Heart left ventricle (tissue), 16 donors: ENCODE results near the gene ETNK2. TPM values are rescaled to one million over a fixed set of nuclear protein-coding genes. Genes with fewer than 3 reads are reported as not detected.
A peak's percentile ranks its signal among the peaks of the same experiment; 100 is the strongest.

Experiments
- ATAC-seq, 4 donors: fragments of 200-7000 bp; cut with Tn5 transposase; one replicate each; pipeline ENCODE4 v1.9.1; 2020 to 2022; ENCODE audit warnings: moderate library complexity in 4 of 4, mild to moderate bottlenecking in 3 of 4, moderate number of reproducible peaks in 1 of 4
- DNase-seq, 5 donors: peaks; one replicate each; pipeline ENCODE4 v3.0.0-alpha.2; 2020
- H3K27ac ChIP-seq, 12 donors: fragments of 200-600 bp; sonication (generic) in 4 of 12; one replicate each; pipeline versions ENCODE4 v1.5.0 to v1.8.0; 2016 to 2022; ENCODE audit warnings: mild to moderate bottlenecking in 2 of 12
- H3K27me3 ChIP-seq, 9 donors: fragments of 200-600 bp; sonication (generic) in 2 of 9; one replicate each; pipeline versions ENCODE4 v1.5.1 to v1.8.0; 2016 to 2022; ENCODE audit warnings: mild to moderate bottlenecking in 3 of 9
- H3K36me3 ChIP-seq, 9 donors: fragments of 200-600 bp; sonication (generic) in 2 of 9; one replicate each; pipeline versions ENCODE4 v1.5.0 to v1.8.0; 2018 to 2022; ENCODE audit warnings: mild to moderate bottlenecking in 2 of 9
- H3K4me1 ChIP-seq, 12 donors: fragments of 200-600 bp; sonication (generic) in 4 of 12; one replicate each; pipeline versions ENCODE4 v1.5.0 to v1.8.0; 2016 to 2022; ENCODE audit warnings: mild to moderate bottlenecking in 3 of 12
- H3K4me3 ChIP-seq, 12 donors: fragments of 200-600 bp; sonication (generic) in 4 of 12; one replicate each; pipeline versions ENCODE4 v1.5.0 to v1.8.0; 2017 to 2022; ENCODE audit warnings: mild to moderate bottlenecking in 9 of 12, moderate library complexity in 4 of 12
- H3K9me3 ChIP-seq, 12 donors: fragments of 200-600 bp; sonication (generic) in 4 of 12; one replicate each; pipeline versions ENCODE4 v1.5.0 to v1.8.0; 2016 to 2022; ENCODE audit warnings: mild to moderate bottlenecking in 1 of 12
- CTCF ChIP-seq, 12 donors: fragments of 200-600 bp; sonication (generic) in 4 of 12; IDR thresholded peaks; one replicate each; pipeline versions ENCODE4 v1.5.0 to v1.8.0; 2018 to 2022; ENCODE audit warnings: antibody characterized with exemption in 12 of 12, mild to moderate bottlenecking in 5 of 12
- POLR2A ChIP-seq, 2 donors: fragments of 450-650 bp; IDR thresholded peaks; one replicate each; pipeline ENCODE4 v1.6.1; 2017; ENCODE audit warnings: antibody characterized with exemption in 2 of 2, mild to moderate bottlenecking in 2 of 2, moderate library complexity in 2 of 2
- WGBS, 4 donors: extraction: QIAGEN DNeasy Blood & Tissue Kit in 2 of 4; methylation state at CpG; one replicate each; pipeline versions ENCODE4 v1.1.5 to v1.1.7; 2013 to 2018; 5-methylcytosine and 5-hydroxymethylcytosine counted together
- intact Hi-C, 10 donors: fragments of 100-400 bp; cut with DNase I; formaldehyde crosslinking; loops; one replicate each; pipeline versions ENCODE4 v1.11.1 to v1.14.2; 2022
- long read RNA-seq, 3 donors: library from polyadenylated mRNA; unstranded; transcript quantifications; one replicate each; pipeline ENCODE4 v2.0.0, GENCODE V29; 2020 to 2021
- polyA plus RNA-seq, 2 donors: library from polyadenylated mRNA; stranded (reverse); fragments of 200-250 nt; gene quantifications; one replicate each; pipeline ENCODE4 v1.2.3, GENCODE V29; 2013
- total RNA-seq, 9 donors: library from RNA; depleted of rRNA in 2 of 9; stranded (reverse); fragments of >200 nt in 2 of 9; fragmentation: NEBNext Ultra II Directional in 3 of 9; extraction: Animal tissue kit (Norgen Biotek cat#: 25700) in 3 of 9; gene quantifications; one replicate each; pipeline versions ENCODE4 v1.1.0 to v1.2.4, GENCODE V29; 2016 to 2023
- donor health status: ischemic (EF 13 %, LVEDD 7.1; RV severe dilation, severe dysfunction).
- donor health status: healthy with polysubstance abuse.
- donor health status: DM: no; HTN: yes; CAD: no.
- donor health status: DM: no; HTN: no; CAD: no.
- donor health status: ischemic (EF 25% LVEDD 6.9; RV normal size, moderate dysfunction).
- donor health status: ischemic (EF 25% LVEDD 5.7; RV mildly dilated, moderate dysfunction).
- donor health status: healthy.
- donor health status: DM: yes; HTN: yes; CAD: no.
- donor health status: ischemic (EF 35%, LVEDD 5.7; RV mildly dilated, moderate dysfunction).
- donor health status: nonischemic (EF 11% LVEDD 7.7; RV severe dilation, severe dysfunction).
- donor health status: DM: yes; HTN: yes; CAD: no.
- donor health status: PGD.
- donor health status: ischemic (EF 29% LVEDD 5.4; RV normal size, mild dysfunction).
- donor health status: nonischemic (EF 23%, LVEDD 6.1; RV moderate dilation, normal function).

Gene ETNK2
- 10 to 100 TPM in 1 of 9 donors, 1 to 10 TPM in 8; 1.1 to 16.3 (median 2.5) TPM for total RNA-seq
- polyA plus RNA-seq, result 1 to 10 TPM; 3.0 to 6.5 TPM
- long read RNA-seq, donor 1, partial matches to known transcripts, result 1 of 4 reads
- long read RNA-seq, donor 1, other reads (novel, unspliced or antisense), result 0 of 4 reads
- long read RNA-seq, donor 2, transcript ETNK2-203 (8 exons, 2,434 nt), result major isoform, 12 of 18 reads
- long read RNA-seq, donor 2, partial matches to known transcripts, result 3 of 18 reads
- long read RNA-seq, donor 2, other reads (novel, unspliced or antisense), result 3 of 18 reads
- long read RNA-seq, donor 3, transcript ETNK2-203 (8 exons, 2,434 nt), result major isoform, 20 of 28 reads
- long read RNA-seq, donor 3, partial matches to known transcripts, result 1 of 28 reads
- long read RNA-seq, donor 3, other reads (novel, unspliced or antisense), result 7 of 28 reads

- WGBS, 4 donors, result 0 to 6% (median 1%) methylated on average over 9 to 94 of the region's 94 CpGs
- Histone ChIP-seq H3K27ac (peak within 1 kb of the TSS in 9 of 12 donors; percentile 20 to 78 (median 64)), H3K9me3 (no peaks in the 10 kb centered on the region), H3K27me3 (peaks cover 0 to 10% (median 0%) of the 10 kb centered on the region in 9 donors), H3K4me3 (peak within 1 kb of the TSS; percentile 42 to 89 (median 70)), H3K4me1 (peaks cover 0 to 27% (median 10%) of the 10 kb centered on the region in 12 donors), H3K36me3 (no peaks in the 10 kb centered on the region)
- ATAC-seq, result peak in 3 of 4 donors; percentile 31 to 59 (median 43)
- DNase-seq, result peak; percentile 63 to 73 (median 68)
- intact Hi-C loops, result no loop called here
- no peak for TF ChIP-seq CTCF (IDR thresholded peaks at IDR 0.05)
- TF ChIP-seq POLR2A (IDR thresholded peaks at IDR 0.05), result no peak
Observed at GRCh38 chr1:204151552-204152309, at the start of gene ETNK2. ETNK2 (minus strand) TSS chr1:204152044; CDS start chr1:204151852, 192 bp downstream.

GRCh38 chr1:204201348-204202040, 49.6 kb upstream of the ETNK2 start:
- Histone ChIP-seq H3K4me1 (peaks cover 0 to 18% (median 0%) of the 10 kb centered on the region in 12 donors), H3K36me3 (no peaks in the 10 kb centered on the region), H3K4me3 (no peak overlapping the region), H3K27ac (no peak overlapping the region), H3K27me3 (peaks cover 0 to 18% (median 0%) of the 10 kb centered on the region in 9 donors), H3K9me3 (no peaks in the 10 kb centered on the region)
- TF ChIP-seq POLR2A (IDR thresholded peaks at IDR 0.05) (no peak), CTCF (IDR thresholded peaks at IDR 0.05) (no peak)
- DNase-seq (no peak), ATAC-seq (no peak)
- WGBS, 4 donors, result 75 to 85% (median 77%) methylated on average over 11 to 12 of the region's 12 CpGs
- intact Hi-C loops, result loop anchor here in 2 of 10 donors (2.0 to 10.0 kb wide), 2 partner anchors 39 to 347 kb away; no protein-coding TSS in a partner anchor

- TF ChIP-seq CTCF (IDR thresholded peaks at IDR 0.05) (no peak), POLR2A (IDR thresholded peaks at IDR 0.05) (no peak)
- ATAC-seq (peak in 3 of 4 donors; percentile 32 to 61 (median 54)), DNase-seq (peak in 2 of 5 donors; percentile 13 to 44)
- no peaks in the 10 kb centered on the region for H3K9me3 ChIP-seq
- no peaks in the 10 kb centered on the region for H3K36me3 ChIP-seq
- H3K4me1 ChIP-seq, result peaks cover 0 to 18% (median 0%) of the 10 kb centered on the region in 12 donors
- WGBS, 4 donors, result 68 to 83% (median 73%) methylated on average over 9 of the region's 9 CpGs
- intact Hi-C loops, result no loop called here
- H3K27ac ChIP-seq, result peak overlapping the region in 1 of 12 donors; percentile 13
- peaks cover 0 to 6% (median 0%) of the 10 kb centered on the region in 9 donors for H3K27me3 ChIP-seq
- no peak overlapping the region for H3K4me3 ChIP-seq
Observed at GRCh38 chr1:204199579-204199978, 47.7 kb upstream of the ETNK2 start.
